ENCODE data around the gene CCDC97. TPM values are rescaled to one million over a fixed set of nuclear protein-coding genes. Genes with fewer than 3 reads are reported as not detected.
"Not testable (repeated sequence)": the region's sequence is repeated elsewhere in the genome, so short reads cannot be mapped to it uniquely, and the experiment has no call there.

Gene CCDC97
- total RNA-seq, 2 donors from 2014 or later: 24.7 to 43.1 TPM

- Mint-ChIP-seq H3K36me3 (peaks cover 5% of the 10 kb centered on the region in 2 donors), H3K9me3 (no peaks in the 10 kb centered on the region), H3K27ac (peak overlapping the region; percentile 95 to 99)
- DNase-seq (ENCODE audit: low spot score in 2 of 2) (no peak), ATAC-seq (no peak)
Measured at GRCh38 chr19:41363371-41363752, 53.4 kb downstream of the CCDC97 start.

GRCh38 chr19:41363753-41364523 is 54.0 kb downstream of the CCDC97 start, which contains the start of gene B9D2:
Gene B9D2 (minus strand): TSS chr19:41364149. CDS start chr19:41363519, 630 bp downstream.
- DNase-seq (ENCODE audit: low spot score in 2 of 2) (peak; percentile 94 to 98), ATAC-seq (peak; percentile 98 to 99)
- no peaks in the 10 kb centered on the region for H3K9me3 Mint-ChIP-seq
- H3K36me3 Mint-ChIP-seq: peaks cover 5% of the 10 kb centered on the region in 2 donors
- H3K27ac Mint-ChIP-seq: peak within 1 kb of the TSS; percentile 95 to 99

- peak overlapping the region; percentile 95 to 99 for H3K27ac Mint-ChIP-seq
- DNase-seq (ENCODE audit: low spot score in 2 of 2) (no peak), ATAC-seq (no peak)
- H3K36me3 Mint-ChIP-seq: peaks cover 5% of the 10 kb centered on the region in 2 donors
- H3K9me3 Mint-ChIP-seq: no peaks in the 10 kb centered on the region
Measured at GRCh38 chr19:41364524-41365391, 54.8 kb downstream of the CCDC97 start.

- H3K36me3 Mint-ChIP-seq: peaks cover 5% of the 10 kb centered on the region in 2 donors
- ATAC-seq: no peak
- H3K9me3 Mint-ChIP-seq: no peaks in the 10 kb centered on the region
- DNase-seq (ENCODE audit: low spot score in 2 of 2): no peak
- peak overlapping the region in 1 of 2 donors; percentile 37 for H3K27ac Mint-ChIP-seq
Measured at GRCh38 chr19:41366089-41366488, 56.1 kb downstream of the CCDC97 start.

DNA sequence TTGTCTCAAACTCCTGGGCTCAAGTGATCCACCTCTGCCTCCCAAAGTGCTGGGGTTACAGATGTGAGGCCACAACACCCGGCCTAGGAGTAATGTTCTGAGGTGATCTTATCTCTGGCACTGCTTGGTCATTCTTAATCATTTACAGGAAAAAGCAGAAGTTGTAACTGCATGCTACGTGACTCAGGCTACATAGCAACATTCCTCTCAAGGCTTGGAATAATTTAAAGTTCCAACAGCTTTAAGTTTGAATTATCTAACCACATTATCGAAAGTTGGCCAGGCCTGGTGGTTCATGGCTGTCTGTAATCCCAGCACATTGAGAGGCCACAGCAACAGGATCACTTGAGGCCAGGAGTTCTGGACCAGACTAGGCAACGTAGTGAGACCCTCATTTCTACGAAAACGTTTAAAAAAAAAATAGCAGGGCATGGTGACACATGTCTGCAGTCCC is 57.9 kb downstream of the CCDC97 start:
- Mint-ChIP-seq H3K27ac (no peak overlapping the region), H3K36me3 (peaks cover 5% of the 10 kb centered on the region in 2 donors), H3K9me3 (no peaks in the 10 kb centered on the region)
- DNase-seq (ENCODE audit: low spot score in 2 of 2) (no peak), ATAC-seq (no peak)

DNA sequence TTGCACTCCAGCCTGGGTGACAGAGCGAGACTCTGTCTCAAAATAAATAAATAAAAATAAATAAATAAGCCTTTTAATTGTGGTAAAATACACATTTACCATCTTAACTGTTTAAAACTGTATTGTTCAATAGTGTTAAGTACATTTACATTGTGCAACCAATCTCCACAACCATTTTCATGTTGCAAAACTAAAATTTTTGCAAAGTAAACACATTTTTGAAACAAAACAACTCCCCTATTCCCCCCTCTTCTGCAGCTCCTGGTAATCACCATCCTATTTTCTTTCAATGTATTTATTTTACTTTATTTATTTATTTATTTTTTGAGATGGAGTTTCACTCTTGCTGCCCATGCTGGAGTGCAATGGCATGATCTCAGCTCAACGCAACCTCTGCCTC is 59.8 kb downstream of the CCDC97 start:
- DNase-seq (ENCODE audit: low spot score in 2 of 2): no peak
- no peak for ATAC-seq
- Mint-ChIP-seq H3K27ac (no peak overlapping the region), H3K9me3 (no peaks in the 10 kb centered on the region), H3K36me3 (peaks cover 0 to 5% of the 10 kb centered on the region in 2 donors)

DNA sequence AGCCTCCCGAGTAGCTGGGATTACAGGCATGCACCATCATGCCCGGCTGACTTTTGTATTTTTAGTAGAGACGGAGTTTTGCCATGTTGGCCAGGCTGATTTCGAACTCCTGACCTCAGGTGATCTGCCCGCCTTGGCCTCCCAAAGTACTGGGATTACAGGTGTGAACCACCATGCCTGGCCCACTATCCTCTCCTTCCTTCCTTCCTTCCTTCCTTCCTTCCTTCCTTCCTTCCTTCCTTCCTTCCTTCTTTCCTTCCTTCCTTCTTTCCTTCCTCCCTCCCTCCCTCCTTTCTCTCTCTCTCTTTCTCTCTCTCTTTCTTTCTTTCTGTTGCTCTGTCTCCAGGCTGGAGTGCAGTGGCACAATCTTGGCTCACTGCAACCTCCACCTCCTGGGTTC is 61.1 kb downstream of the CCDC97 start:
- H3K27ac Mint-ChIP-seq: peak overlapping the region; percentile 72 to 74
- not testable (repeated sequence) for H3K36me3 Mint-ChIP-seq; H3K9me3 Mint-ChIP-seq; DNase-seq (ENCODE audit: low spot score in 2 of 2); ATAC-seq

- peak overlapping the region; percentile 72 to 74 for H3K27ac Mint-ChIP-seq
Measured at GRCh38 chr19:41371541-41371940, 61.6 kb downstream of the CCDC97 start.

GRCh38 chr19:41372501-41372900 is 62.5 kb downstream of the CCDC97 start:
- no peaks in the 10 kb centered on the region for H3K36me3 Mint-ChIP-seq
- ATAC-seq: no peak

More at GRCh38 chr19:41371541-41371940, 61.6 kb downstream of the CCDC97 start:
- Mint-ChIP-seq H3K36me3 (no peaks in the 10 kb centered on the region), H3K9me3 (no peaks in the 10 kb centered on the region)
- ATAC-seq (no peak), DNase-seq (ENCODE audit: low spot score in 2 of 2) (no peak)

GRCh38 chr19:41373993-41374392 is 64.0 kb downstream of the CCDC97 start:
- H3K9me3 Mint-ChIP-seq: no peaks in the 10 kb centered on the region
- no peaks in the 10 kb centered on the region for H3K36me3 Mint-ChIP-seq
- peak overlapping the region in 1 of 2 donors; percentile 65 for H3K27ac Mint-ChIP-seq
- ATAC-seq: no peak
- DNase-seq (ENCODE audit: low spot score in 2 of 2): no peak

More at GRCh38 chr19:41372501-41372900, 62.5 kb downstream of the CCDC97 start:
- no peaks in the 10 kb centered on the region for H3K9me3 Mint-ChIP-seq
- no peak overlapping the region for H3K27ac Mint-ChIP-seq
- no peak for DNase-seq (ENCODE audit: low spot score in 2 of 2)

Other genes starting within 250 kb of the CCDC97 start
- gene CYP2A13, start 221.7 kb upstream of the CCDC97 start, total RNA-seq: not detected
- not detected for gene CYP2F1, start 195.7 kb upstream of the CCDC97 start, total RNA-seq
- 1 to 10 TPM in 1 of 2 donors, under 1 TPM in 1; 0.91 to 2.0 TPM for gene CYP2S1, start 117.0 kb upstream of the CCDC97 start, total RNA-seq
- gene AXL, start 90.9 kb upstream of the CCDC97 start, total RNA-seq: under 1 TPM in 1 of 2 donors, not detected in 1; 0.74 TPM
- gene HNRNPUL1, start 45.8 kb upstream of the CCDC97 start, total RNA-seq: 100 to 1,000 TPM; 286 to 496 TPM
- gene TGFB1, start 43.8 kb downstream of the CCDC97 start, total RNA-seq: 100 to 1,000 TPM in 1 of 2 donors, 10 to 100 TPM in 1; 73.4 to 126 TPM
- gene B9D2, start 54.0 kb downstream of the CCDC97 start, total RNA-seq: 1 to 10 TPM; 4.7 to 7.8 TPM
- 10 to 100 TPM in 1 of 2 donors, 1 to 10 TPM in 1; 8.2 to 11.0 TPM for gene TMEM91, start 66.4 kb downstream of the CCDC97 start, total RNA-seq
- 10 to 100 TPM; 44.7 to 61.1 TPM for gene EXOSC5, start 87.2 kb downstream of the CCDC97 start, total RNA-seq
- gene BCKDHA, start 87.6 kb downstream of the CCDC97 start, total RNA-seq: 10 to 100 TPM; 19.8 to 27.2 TPM
- gene B3GNT8, start 117.2 kb downstream of the CCDC97 start, total RNA-seq: under 1 TPM; 0.19 to 0.55 TPM
- gene DMAC2, start 129.7 kb downstream of the CCDC97 start, total RNA-seq: 10 to 100 TPM; 46.7 to 58.5 TPM
- gene ERICH4, start 133.0 kb downstream of the CCDC97 start, total RNA-seq: not detected

All from activated naive CD4-positive, alpha-beta T cell treated with anti-CD3 and anti-CD28 coated beads, Interleukin-2, amount 50 U/mL, for 72 hours (primary cell).